CD4-positive, alpha-beta T cell treated with Interleukin-6 at 100 ng/mL for 8 hours (primary cell): ENCODE results near the gene SUGCT.
A peak's percentile ranks its signal among the peaks of the same experiment; 100 is the strongest.
"Not testable (repeated sequence)": the region's sequence is repeated elsewhere in the genome, so short reads cannot be mapped to it uniquely, and the experiment has no call there.

Experiments
- DNase-seq: peaks from one replicate; pipeline ENCODE4 v3.0.0-alpha.2; 2020; ENCODE audit warnings: mixed read lengths, low spot score

Gene SUGCT

DNA sequence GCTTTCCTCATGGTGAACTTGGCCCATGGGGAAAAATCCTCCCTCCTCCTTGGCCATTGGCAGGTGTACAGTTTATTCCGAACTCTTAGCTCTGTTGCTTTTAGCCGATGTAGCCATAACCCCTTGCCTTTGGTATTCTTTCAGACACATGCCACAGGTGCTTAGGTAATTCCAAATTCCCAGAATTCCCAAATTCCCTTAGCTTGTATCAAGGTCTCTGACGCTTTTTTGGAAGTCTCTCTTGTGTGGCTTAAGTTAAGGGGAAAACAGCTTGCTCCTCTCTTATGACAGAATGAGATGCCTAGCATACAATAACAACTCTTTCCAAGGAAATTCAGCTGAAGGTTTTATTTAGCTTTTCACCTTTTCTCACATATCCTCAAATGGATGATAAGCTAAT lies 68.0 kb downstream of the SUGCT start:
- DNase-seq = no peak

DNA sequence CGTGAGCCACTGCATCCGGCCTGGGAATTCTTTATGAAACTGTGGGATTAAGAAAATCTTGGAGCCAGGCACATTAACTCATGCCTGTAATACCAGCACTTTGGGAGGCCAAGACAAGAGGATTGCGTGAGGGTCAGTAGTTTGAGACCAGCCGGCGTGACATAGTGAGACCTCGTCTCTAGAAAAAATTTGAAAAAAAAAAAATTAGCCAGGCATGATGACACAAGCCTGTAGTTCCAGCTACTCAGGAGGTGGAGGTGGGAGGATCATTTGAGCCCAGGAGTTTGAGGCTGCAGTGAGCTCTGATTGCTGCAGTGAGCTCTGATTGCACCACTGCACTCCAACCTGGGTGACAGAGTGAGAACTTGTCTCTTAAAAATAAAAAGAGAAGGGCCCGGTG lies 69.8 kb downstream of the SUGCT start:
- DNase-seq = no peak

DNA sequence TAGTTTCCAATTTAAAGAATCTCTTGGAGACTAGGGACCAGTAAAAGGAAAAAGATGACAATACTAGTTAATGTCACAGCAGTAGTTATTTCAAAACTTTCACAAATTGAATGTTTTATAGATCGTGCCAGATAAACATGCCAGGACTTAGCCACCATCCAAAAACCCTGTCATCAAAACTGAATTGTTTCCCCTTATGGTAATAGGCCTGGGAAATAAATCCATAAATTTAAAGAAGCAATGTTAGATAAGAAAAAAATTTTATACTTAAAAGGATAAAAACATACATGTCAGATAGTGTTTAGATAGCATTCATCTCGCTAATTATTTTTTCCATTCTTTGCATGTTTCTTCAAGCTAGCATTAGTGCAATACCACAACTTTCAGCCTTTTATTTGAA lies 71.2 kb downstream of the SUGCT start:
- DNase-seq = no peak

DNA sequence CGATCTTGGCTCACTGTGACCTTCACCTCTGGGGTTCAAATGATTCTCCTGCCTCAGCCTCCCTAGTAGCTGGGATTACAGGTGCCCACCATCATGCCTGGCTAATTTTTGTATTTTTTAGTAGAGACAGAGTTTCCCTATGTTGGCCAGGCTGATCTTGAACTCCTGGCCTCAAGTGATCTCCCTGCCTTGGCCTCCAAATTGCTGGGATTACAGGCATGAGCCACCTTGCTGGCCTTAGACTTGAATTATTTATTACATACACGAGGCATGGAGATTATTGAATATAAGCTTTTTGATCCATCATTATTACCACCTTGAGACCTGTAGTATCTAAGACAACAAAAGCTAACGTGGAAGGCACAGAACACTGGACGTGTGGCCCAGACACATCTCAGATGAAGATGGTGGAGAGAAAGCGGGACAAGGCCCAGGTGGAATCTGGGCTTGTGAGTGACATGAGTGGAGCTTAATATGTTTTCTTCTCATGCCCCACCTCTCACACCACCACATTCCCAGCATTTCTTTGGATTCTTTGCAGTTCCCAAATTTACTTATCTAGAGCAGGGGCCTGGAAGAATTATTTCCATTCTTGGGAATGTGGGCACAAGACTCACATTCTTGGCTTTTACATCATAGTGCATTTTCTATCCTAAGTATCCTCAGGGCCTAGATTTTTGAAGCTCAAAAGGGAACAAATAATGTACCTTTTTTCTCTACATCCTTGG lies 76.6 kb downstream of the SUGCT start:
- no peak for DNase-seq

DNA sequence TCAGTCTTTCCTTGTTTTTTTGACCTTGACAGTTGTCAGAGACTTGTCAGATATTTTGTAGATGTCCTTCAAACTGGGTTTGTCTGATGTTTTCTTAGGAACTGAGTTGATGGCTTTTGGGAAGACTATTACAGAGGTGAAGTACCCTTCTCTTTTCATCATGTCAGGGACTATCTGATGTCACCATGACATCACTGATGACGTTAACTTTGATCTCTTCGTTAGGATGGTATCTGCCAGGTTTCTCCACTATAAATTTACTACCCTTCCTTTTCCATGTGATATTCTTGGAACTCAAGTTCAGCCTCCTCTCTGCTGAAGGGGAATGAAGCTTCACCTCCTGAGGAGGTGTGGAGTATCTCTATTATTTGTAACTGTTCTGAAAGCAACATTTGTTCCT lies 78.5 kb downstream of the SUGCT start:
- DNase-seq = no peak

DNA sequence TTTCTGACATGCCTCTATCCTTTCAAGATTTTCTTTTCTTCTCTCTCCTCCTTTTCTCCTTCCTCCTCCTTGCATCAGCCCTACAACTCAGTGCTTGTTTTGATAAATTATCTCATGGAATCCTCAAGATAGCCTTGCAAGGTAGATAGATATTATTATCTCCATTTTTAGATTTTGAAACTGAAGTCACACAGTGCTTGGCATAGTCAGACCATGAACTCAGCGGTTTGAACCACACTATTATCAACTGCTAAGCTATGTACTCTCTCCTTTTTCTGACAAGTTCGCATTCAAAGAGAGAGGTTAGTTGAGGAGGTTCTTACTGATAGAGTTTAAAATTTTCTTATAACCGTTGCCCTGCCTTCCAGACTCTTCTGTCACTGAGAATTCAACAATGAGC lies 79.1 kb downstream of the SUGCT start:
- DNase-seq = no peak

DNA sequence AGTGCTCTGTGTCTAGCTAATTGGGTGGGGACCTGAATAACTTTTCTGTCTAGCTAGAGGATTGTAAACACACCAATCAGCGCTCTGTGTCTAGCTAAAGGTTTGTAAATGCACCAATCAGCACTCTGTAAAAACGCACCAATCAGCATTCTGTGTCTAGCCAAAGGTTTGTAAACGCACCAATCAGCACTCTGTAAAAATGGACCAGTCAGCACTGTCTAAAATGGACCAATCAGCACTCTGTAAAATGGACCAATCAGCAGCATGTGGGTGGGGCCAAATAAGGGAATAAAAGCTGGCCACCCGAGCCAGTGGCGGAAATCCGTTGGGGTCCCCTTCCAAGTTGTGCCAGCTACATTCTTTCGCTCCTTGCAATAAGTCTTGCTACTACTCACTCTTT lies 83.8 kb downstream of the SUGCT start:
- not testable (repeated sequence) for DNase-seq

DNA sequence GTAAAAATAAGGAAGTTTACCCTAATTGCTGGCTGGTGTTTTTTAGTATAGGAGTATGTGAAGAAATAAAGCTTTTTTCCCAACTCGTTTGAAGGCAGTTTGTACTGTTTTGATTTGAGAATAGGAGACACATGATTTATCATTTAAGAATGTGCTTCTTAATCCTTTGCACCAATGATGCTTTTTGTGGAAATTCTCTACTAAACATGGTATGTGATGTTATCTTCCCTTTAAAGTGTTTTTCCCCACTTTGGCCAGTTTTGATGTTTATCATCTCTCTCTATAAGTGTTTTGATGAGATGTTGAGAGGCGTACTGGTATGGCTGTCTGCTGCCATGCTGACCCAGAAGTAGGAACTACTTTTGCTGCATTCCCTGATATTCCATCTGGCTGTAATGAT lies 85.1 kb downstream of the SUGCT start:
- no peak for DNase-seq

DNA sequence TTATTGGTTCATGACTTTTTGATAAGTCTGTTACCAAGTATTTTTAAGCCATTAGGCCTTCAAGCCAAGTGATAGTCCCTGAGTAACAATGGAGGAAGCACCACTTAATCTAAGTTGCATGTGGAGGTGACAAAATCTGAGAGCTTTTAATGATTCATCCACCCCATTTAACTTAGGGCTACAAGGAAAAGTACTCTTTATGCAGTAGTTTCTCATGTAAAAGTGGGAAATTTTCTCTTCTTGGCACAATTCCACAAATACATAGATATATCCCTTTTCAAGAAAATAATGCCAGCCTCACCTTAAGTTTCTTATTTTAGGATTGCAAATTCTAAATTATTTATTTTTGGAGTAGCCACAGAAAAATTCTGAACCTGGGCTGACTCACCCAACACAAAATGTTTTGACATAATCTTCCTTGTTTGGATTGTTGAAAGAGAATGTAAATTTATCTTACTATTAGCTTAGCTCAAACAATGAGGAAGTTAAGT lies 85.7 kb downstream of the SUGCT start:
- no peak for DNase-seq

DNA sequence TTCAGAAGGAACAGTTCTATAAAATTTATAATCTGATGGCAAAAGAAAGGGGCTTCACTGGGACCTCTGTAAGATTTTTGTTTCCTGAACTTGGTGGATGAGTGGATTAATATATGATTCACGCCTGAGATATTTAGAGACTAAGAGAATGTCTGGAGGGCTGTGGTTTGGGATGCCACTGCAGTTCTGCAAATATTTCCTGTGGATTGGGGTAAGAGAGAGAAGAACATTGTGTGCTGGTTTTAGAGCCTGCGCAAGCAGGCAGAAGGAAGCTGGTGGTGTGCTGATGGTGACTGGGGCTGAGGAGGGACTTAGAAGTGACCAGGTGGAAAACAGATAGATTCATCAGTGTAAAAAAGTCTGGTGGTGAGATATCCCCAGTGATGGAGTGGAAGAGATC lies 87.0 kb downstream of the SUGCT start:
- DNase-seq = no peak

DNA sequence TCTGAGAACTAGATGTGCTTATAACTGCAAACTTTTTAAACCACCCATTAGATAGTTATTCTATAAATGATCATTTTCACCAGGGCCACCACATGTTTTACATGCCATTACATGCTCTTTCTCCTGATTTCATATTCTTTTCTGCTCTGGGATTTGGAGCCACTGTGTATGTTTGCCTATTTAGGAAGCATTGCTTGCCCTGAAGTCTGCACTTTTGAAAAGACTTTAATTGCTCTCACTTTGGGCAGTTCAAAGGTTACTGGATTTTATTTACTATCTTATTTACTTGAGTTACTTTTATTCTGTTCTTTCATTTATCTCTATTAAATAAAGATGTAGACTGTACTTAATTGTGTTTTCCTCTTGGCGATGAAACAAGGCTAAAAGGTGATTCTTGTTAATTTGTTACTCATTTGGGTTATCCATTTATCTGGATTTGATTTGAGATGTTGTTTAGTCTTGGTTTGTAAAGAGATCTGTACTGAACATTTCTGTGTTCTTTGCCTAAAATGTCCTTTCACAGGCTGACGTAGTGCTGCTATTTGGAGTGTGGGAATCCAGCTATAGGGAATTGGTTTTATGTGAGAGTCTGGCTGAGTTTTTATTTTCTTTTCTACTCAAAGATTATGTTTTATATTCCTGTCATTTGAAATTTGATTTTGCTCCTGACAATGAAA lies 88.8 kb downstream of the SUGCT start:
- no peak for DNase-seq

DNA sequence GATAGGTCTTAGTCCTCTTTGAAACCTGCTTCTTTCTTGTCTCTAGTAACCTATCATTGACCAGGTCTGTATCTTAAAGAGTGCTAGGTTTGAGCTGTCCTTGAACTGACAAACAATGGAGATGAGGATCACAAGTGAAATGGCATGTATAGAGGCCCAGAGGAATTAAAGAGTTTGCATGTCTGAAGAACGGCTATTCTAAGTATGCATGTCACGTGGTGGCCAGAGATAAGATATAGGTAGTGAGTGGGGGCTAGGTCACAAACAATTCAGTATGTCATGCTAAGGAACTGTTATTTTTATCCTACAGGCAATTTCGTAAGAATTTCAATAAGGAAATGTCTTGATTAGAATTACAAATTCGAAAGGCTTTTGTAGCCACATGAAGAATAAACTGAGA lies 95.3 kb downstream of the SUGCT start:
- no peak for DNase-seq

DNA sequence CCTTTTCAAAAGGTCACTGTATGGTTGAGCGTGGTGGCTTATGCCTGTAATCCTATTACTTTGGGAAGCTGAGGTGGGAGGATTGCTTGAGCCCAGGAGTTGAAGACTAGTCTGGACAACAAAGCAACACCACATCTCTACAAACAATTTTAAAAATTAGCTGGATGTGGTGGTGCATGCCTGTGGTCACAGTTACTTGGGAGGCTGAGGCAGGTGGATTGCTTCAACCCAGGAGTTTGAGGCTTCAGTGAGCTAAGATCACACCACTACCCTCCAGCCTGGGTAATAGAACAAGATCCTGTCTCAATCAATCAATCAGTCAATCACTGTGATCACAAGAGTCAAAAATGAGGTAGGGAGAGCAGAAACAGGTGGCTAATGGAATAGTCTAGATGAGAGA lies 97.0 kb downstream of the SUGCT start:
- no peak for DNase-seq

DNA sequence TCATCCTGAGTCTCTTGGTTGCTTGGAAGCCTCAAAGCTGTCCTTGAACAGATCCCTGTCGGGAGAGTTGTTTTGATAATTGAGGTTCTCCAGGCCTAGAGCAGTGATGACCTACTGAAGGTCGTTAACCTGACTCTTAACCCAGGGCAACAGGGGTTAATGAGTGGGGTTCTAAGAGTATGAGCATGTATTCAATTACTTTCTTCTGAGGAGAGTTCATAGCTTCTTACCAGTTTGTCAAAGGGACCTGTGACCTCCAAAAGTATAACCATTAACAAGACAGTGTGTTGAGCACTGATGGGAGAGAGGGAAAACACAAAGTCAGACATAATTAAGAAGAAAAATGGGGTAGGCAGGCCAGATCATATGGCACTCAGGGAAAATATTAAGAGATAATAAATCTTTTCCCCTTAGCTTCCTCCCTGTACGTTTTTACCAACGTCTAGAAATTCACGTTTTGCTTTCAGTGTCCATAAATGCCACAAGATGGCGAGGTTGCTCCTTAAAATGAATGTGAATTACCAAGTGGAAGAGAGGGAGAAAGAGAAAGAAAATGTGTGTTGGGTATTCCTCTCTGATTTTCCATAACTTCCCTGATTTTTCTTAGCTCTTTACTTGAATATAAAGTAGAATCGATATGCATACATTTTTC lies 97.6 kb downstream of the SUGCT start:
- peak; percentile 7 for DNase-seq

DNA sequence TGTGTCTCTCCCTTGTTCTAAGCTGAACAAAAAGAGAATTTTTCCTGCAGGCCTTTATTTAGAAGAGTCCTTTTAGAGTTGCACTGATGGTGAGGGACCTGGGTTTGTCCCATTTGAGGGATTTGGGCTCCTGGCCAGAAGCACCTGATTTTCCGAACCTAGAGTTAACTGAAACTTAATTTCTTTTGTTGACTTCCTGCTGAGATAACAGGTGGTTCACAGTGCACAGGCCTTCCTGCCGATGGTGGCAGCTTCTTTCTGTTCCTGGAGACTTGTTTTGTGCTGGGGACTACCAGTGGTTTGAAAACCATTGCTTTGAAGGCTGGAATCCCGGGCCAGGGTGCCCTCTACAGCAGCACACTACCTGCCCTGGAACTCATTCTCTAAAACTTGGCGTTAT lies 99.2 kb downstream of the SUGCT start:
- DNase-seq = no peak

DNA sequence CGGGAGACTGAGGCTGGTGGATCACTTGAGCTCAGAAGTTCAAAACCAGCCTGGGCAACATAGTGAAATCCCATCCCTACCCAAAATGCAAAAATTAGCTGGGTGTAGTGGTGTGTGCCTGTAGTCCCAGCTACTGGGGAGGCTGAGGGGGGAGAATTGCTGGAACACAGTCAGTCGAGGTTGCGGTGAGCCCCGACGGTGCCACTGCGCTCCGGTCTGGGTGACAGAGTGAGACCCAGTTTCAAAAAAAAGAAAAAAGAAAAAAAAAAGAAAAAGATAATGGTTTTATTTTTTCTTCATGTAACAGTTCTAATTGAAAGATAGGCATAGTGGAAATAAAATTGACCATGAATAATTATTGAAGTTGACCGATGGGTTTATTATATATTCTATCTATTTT lies 99.9 kb downstream of the SUGCT start:
- no peak for DNase-seq

DNA sequence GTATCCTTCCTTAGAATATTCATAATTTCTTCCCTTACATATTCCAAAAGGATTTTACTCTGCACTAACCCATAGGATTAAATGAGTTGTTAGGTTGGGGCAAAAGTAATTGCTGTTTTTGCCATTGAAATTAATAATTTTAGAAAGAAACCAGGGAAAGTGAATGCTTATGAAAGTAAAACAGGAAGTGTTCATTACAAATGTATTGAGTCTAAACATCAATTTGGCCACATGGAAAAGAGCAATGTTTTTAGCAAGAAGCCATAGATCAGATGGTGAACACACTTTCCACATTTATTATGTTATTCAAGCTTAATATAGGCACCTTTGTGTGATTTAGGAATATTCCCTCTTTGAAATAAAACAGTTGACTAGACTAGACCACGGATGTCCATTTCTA lies 102.9 kb downstream of the SUGCT start:
- no peak for DNase-seq

DNA sequence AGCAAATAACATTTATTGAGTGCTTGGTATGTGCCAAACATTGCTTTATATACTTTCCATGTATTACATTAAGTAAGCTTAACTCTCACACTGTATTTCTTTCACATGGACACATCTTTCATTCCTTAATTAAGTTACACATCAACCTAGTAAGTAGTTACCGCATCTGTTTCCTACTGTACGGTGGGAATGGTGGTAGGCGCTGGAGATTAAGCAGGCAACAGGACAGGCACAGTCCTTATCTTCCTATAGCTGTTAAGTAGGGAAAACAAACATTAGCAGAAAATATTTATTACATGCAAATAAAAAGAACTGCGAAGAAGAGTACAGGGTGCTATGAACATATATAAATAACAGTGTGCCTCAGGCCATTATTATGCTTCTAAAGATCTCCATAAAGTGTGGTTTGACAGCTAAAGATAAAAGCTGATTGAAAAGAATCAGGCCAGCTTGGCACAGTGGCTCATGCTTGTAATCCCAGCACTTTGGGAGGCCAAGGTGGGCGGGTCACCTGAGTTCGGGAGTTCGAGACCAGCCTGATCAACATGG lies 105.0 kb downstream of the SUGCT start:
- DNase-seq = no peak

DNA sequence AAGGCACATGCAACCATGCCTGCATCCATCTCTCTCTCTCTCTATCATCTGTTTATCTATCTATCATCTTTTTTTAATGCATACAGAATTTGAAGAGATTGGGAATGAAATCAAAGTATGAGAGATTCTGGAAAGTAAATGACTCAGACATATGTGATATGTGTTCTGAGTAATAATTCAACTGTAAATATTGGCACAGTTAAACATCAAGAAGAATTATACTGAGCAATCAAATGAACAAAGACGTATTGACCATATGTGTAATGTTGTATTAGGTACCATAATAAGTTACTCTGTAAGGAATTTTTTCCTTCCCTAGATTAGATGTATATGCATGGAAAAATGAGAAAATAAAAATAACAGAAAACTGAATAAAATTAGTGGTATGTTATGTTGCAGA lies 108.3 kb downstream of the SUGCT start:
- no peak for DNase-seq

DNA sequence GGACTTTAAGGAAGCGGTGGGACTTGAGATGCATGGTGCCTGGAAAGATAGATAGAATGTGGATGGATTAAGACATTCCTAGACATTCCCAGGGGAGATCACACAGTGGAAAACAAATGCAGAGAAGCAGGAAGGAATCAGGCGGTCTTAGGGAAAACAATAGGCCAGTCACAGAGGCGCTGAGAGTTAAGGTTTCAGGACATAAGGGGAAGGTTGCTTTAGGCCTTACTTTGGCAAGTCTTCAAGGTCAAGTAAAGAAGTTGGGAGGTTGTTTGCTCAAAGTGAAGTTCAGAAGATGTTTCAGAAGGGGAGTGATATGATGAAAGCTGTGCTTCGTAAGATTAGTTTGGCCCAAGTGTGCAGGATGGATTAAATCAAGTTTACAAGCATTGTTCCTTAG lies 109.4 kb downstream of the SUGCT start:
- DNase-seq = no peak

DNA sequence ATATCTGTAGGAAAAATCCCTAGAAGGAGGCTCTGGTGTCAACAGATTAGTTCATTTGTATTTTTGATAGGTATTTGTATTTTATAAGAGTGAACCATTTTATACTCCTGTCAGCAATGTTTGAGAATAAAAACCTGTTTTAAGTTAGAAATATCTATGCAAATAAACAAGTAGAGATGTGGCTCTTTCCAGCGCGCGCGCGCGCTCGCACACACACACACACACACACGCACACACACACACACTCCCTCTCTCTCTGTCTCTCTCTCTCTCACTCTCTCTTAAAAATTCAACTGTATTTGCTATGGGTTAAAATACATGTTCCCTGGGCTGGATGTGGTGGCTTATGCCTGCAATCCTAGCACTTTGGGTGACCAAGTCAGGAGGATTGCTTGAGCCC lies 113.9 kb downstream of the SUGCT start:
- no peak for DNase-seq

DNA sequence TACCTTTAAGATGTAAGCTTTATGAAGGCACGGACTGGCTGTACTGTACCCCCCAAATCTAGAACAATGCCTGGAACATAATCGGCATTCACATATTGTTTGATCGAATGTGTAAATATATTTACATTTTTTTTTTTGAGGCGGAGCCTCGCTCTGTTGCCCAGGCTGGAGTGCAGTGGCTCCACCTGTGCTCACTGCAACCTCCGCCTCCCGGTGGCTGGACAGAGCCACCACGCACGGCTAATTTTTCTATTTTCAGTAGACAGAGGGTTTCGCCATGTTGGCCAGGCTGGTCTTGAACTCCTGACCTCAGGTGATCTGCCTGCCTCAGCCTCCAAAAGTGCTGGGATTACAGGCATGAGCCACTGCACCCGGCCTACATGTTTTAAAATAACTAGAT lies 118.6 kb downstream of the SUGCT start:
- DNase-seq = not testable (repeated sequence)

DNA sequence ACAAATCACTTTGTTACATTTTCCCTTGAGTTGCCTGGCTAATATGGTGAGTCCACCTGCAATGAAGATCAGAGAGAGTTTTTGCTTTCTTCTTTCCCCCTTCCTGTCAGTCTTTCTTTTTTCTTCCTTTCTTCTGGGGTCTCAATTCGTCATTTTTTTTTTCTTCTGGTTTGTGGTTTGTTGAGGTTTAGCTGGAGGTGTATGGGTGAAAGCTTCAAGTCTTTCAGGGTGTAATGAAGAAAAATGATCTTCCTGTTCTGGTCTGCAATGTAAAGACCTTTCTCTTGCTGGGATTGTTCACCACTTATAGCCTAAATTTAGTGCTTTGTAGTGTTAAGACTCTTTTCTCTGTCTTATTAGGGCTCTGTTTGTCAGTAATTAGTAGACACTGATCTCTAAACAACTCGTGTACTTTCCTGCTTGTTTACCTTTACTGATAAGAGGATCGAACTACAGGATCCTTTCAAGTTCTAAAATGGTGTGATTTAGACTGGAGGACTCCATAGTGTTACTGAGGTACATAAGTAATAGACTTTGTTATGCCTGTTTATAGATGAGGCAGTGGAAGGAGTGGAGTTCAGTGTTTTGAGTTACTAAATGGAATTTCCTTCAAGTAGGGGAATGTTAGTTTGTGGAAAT lies 129.1 kb downstream of the SUGCT start:
- DNase-seq = no peak
